ENCODE results near the gene FAM83C. TPM values are rescaled to one million over a fixed set of nuclear protein-coding genes. Genes with fewer than 3 reads are reported as not detected.

Gene FAM83C
- polyA plus RNA-seq, 2 of the 4 experiments (the other 2 are of a cell fraction) = not detected

- ATAC-seq (no peak), FAIRE-seq (no peak), DNase-seq (ENCODE audit: low read depth in 1 of 2, low spot score in 1 of 2) (no peak)
- peaks cover 62% of the 10 kb centered on the region for H3K4me1 ChIP-seq
- H3K4me2 ChIP-seq = peak overlapping the region; percentile 53
- H3K9me3 ChIP-seq = no peaks in the 10 kb centered on the region
- no peak overlapping the region for H3K4me3 ChIP-seq
- TF ChIP-seq KDM1A (IDR thresholded peaks at IDR 0.05; ENCODE audit: low read depth) (no peak), ATOH8 (CRISPR knock-in tag; IDR thresholded peaks at IDR 0.05; ENCODE audit: low read depth) (no peak), JUNB (IDR thresholded peaks at IDR 0.05) (no peak)
- peak overlapping the region; percentile 95 to 96 for H3K27ac ChIP-seq
- 79% methylated on average over 11 of the region's 11 CpGs for WGBS (ENCODE audit: missing lambda C conversion rate)
- ChIA-PET POLR2A (interaction anchor here (1.4 kb wide), 1 partner anchor 151 kb away, joined by 7 read pairs; no protein-coding TSS in a partner anchor), CTCF (interaction anchor here (0.6 to 14.7 kb wide), 41 partner anchors 11 to 211 kb away, joined by 3 to 267 read pairs (median 7); partner anchors contain the start of genes CEP250, EDEM2, EIF6 and FAM83C)
These were observed 11.1 kb upstream of the FAM83C start for GRCh38 chr20:35303382-35303734.

DNA sequence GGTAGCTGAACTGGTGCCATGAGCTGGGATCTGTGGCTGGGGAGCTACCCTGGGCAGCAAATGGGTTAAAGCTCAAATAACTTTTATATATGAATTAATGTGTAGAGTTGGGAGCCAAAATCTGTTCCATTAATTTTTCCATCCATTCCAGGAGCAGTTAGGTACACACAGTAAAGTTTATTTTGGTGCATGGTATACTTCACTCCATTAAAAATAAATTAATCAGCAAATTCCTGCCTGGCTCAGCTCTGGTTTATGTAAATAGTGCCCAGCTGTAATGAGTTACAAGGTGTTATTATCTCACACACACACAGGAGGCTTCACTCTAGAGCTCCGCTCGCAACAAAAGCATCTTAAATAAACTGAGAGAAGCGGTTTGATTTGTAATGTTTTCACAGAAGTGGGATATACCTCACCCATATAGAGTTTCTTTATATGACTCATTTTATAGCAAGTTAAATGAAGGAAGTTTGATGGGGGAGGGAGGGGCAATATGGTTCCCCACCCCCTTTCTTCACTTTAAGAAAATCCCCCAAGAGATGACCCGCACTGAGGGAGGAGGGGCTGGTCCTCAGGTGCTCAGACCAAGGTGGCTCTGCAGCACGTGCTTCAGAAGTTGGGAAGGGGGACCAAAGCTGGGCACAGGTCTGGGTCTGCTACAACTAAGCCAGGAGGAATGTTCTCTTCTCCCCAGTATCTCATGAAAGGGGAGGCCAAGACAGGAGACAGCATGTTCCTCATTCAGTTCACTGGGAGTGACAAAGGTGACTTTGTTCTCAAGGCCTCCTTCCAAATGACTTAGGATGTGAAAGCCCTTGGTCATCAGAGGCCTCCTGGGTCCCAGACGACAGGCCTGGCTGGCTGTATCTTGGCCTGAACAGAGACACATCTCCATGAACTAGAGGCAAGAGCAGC lies 10.5 kb upstream of the FAM83C start:
- DNase-seq (ENCODE audit: low read depth in 1 of 2, low spot score in 1 of 2) (no peak), ATAC-seq (no peak), FAIRE-seq (no peak)
- H3K9me3 ChIP-seq = no peaks in the 10 kb centered on the region
- no peak for TF ChIP-seq EHF (CRISPR knock-in tag; IDR thresholded peaks at IDR 0.05)
- peak; percentile 30 for TF ChIP-seq MAFK (IDR thresholded peaks at IDR 0.05; ENCODE audit: partially characterized antibody)
- 61% methylated on average over 6 of the region's 6 CpGs for whole genome bisulfite sequencing (ENCODE audit: missing lambda C conversion rate)
- H3K4me1 ChIP-seq = peaks cover 55% of the 10 kb centered on the region
- CTCF ChIA-PET = interaction anchor here (0.6 to 14.7 kb wide), 36 partner anchors 8 to 836 kb away, joined by 3 to 267 read pairs (median 8); partner anchors contain the start of genes CEP250, EDEM2, EIF6 and FAM83C
- peak overlapping the region; percentile 5; the same call in 1 of the 3 replicates for H3K4me2 ChIP-seq
- H3K27ac ChIP-seq = peak overlapping the region; percentile 95 to 96; a peak in 5 of 6 replicates
- POLR2A ChIA-PET = interaction anchor here (0.7 to 0.8 kb wide), 2 partner anchors 18 to 134 kb away, joined by 4 read pairs; partner anchors contain the start of gene EIF6
- H3K4me3 ChIP-seq = no peak overlapping the region

- no peak for TF ChIP-seq EP300 (IDR thresholded peaks at IDR 0.05)
- TF ChIP-seq NR3C1 (IDR thresholded peaks at IDR 0.05) = no peak
- TF ChIP-seq MYC (IDR thresholded peaks at IDR 0.05; ENCODE audit: borderline replicate concordance, low read length) = no peak
- no peak for TF ChIP-seq KDM5A (IDR thresholded peaks at IDR 0.05)
- TF ChIP-seq RAD21 (conservative IDR thresholded peaks at IDR 0.05 in 1 of 2, IDR thresholded peaks at IDR 0.05 in 1 of 2) = no peak
- no peak for TF ChIP-seq RCOR1 (IDR thresholded peaks at IDR 0.05; ENCODE audit: low read depth, low read length)
- TF ChIP-seq POLR2A (IDR thresholded peaks at IDR 0.05; ENCODE audit: low read length) = no peak
- TF ChIP-seq PBX3 (IDR thresholded peaks at IDR 0.05) = no peak
- TF ChIP-seq RARB (CRISPR knock-in tag; IDR thresholded peaks at IDR 0.05) = no peak
- no peak for TF ChIP-seq HOXB13 (CRISPR knock-in tag; IDR thresholded peaks at IDR 0.05; ENCODE audit: low read depth)
- TF ChIP-seq, protein P1, sequence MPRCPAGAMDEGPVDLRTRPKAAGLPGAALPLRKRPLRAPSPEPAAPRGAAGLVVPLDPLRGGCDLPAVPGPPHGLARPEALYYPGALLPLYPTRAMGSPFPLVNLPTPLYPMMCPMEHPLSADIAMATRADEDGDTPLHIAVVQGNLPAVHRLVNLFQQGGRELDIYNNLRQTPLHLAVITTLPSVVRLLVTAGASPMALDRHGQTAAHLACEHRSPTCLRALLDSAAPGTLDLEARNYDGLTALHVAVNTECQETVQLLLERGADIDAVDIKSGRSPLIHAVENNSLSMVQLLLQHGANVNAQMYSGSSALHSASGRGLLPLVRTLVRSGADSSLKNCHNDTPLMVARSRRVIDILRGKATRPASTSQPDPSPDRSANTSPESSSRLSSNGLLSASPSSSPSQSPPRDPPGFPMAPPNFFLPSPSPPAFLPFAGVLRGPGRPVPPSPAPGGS (IDR thresholded peaks at IDR 0.05) = no peak
- POLR2A ChIA-PET = interaction anchor here (0.5 kb wide), 1 partner anchor 38 kb away, joined by 4 read pairs; no protein-coding TSS in a partner anchor
- H3K9me3 ChIP-seq = no peaks in the 10 kb centered on the region
- ATAC-seq (no peak), DNase-seq (ENCODE audit: low read depth in 1 of 2, low spot score in 1 of 2) (no peak), FAIRE-seq (no peak)
- WGBS (ENCODE audit: missing lambda C conversion rate) = 79% methylated on average over 2 of the region's 2 CpGs
- no peak overlapping the region for H3K4me2 ChIP-seq
- H3K27ac ChIP-seq = no peak overlapping the region; a peak in 1 of 6 replicates
- H3K4me3 ChIP-seq = no peak overlapping the region
- peaks cover 47% of the 10 kb centered on the region for H3K4me1 ChIP-seq
- CTCF ChIA-PET = interaction anchor here (0.8 to 14.7 kb wide), 12 partner anchors 11 to 146 kb away, joined by 3 to 267 read pairs (median 24); partner anchors contain the start of genes FAM83C and GDF5
These were observed 9.2 kb upstream of the FAM83C start for GRCh38 chr20:35301426-35301825.

Measured in A549 (cell line).